AG09319 (cell line): ENCODE measurements around the gene EFEMP2.

ENCODE experiments used
- DNase-seq: peaks from one replicate; pipeline ENCODE4 v3.0.0-alpha.2; 2010; ENCODE audit warnings: low read depth; ENCODE audit errors: extremely low read depth
- CTCF ChIP-seq: IDR thresholded peaks from 2 replicates; pipeline ENCODE4 v1.5.1; 2011; ENCODE audit warnings: low read depth, mild to moderate bottlenecking, inconsistent platforms, low read length, moderate library complexity

Gene EFEMP2

DNA sequence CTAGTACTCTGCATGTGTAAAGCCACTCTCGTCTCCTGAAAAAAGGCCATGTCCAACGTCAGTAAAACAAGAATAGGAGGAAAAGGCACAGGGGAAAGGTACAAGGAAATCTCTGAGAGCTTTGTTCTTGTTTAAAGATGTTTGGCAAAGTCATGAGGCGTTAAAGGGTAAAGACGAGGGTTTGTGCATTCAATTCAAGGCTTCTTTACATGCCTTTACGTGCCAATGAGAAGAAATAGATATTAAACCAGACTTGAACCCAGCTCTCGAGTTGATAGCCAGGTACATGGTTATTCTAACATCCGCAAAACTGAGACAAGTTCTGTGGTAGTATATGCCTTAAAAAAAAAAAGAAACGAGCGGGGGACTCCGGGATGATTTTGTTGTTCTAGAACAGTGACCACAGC is 13.9 kb downstream of the EFEMP2 start:
- DNase-seq: no peak
- TF ChIP-seq CTCF: no peak

DNA sequence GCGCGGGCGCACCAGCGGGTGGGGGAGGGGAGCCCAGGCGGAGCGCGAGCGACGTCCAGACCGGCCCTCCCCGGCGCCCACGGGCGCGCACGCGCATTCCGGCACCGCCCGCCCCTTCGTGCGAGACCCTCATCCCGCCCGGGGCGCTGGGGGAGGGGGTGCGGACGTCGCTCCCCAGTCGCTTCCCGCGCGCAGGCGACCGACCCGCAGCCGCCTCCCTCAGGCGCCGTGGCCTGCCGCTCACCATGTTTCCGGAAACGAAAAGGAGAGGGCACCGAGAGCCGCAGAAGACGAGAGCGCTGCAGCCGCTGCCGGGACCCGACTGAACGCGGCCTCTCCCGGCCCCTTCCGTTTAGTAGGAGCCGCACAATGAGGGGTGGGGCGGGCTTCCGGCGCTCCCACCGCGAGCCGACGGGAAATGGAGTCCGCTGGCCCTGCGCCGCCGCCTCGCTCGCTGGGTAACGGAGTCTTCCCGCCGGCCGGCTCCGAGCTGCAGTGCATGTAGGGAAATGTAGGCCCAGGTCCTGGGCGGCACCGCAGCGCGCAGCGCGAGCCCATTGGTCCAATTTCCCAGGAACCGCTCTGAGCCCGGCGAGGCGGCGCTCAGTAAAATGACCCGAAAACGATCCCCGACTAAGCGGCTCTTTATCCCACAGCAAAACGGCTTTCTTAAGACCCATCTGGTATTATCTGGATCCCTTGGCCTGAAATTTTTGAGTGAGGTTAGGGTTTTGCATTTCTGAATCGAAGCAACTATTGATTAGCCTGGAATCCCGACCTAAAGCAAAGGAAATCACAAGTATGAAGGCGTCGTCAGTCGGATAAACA is 14.5 kb downstream of the EFEMP2 start, which contains the start of gene CFL1:
Gene CFL1, minus strand, starts transcription at position 328 of the 828 bp plus-strand sequence. Its CDS starts 81 bp downstream, at position 247.
- DNase-seq: peak; percentile 94
- no peak for TF ChIP-seq CTCF

DNA sequence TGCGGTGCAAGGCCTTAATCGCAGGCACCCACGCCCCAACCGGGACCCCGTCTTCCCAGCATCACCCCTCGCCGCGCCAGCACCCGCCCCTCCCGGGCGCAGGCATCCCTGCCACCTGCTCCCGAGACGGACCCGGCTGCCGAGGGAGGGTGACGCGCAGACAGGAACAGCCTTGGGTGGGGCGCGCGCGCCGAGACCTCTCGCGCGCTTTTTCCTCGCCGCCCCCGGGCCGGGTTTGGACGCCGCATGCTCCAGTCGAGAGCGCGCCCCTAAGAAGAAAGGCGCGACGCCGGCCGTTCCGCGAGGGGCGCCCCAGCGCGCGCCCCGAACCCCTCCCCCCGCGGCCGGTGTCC is 15.1 kb downstream of the EFEMP2 start:
- TF ChIP-seq CTCF: no peak
- DNase-seq: no peak

GRCh38 chr11:65856689-65857499 is 15.7 kb downstream of the EFEMP2 start:
- no peak for DNase-seq
- no peak for TF ChIP-seq CTCF

DNA sequence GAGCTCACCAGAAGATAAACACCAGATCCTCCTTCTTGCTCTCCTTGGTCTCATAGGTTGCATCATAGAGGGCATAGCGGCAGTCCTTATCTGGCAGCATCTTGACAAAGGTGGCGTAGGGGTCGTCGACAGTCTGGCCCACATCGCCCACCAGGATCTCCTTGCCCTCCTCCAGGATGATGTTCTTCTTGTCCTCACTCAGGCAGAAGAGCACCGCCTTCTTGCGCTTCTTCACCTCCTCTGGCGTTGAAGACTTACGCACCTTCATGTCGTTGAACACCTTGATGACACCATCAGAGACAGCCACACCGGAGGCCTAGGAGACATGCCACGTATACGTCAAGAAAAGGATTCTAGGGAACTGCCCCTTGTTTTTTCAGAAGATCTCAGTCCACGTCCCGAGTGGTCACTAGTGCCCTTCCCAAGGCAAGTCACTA is 16.7 kb downstream of the EFEMP2 start:
- no peak for DNase-seq
- TF ChIP-seq CTCF: no peak

- DNase-seq: no peak
- no peak for TF ChIP-seq CTCF
These were observed 17.5 kb downstream of the EFEMP2 start for GRCh38 chr11:65854852-65855837.
